Activated naive CD4-positive, alpha-beta T cell treated with anti-CD3 and anti-CD28 coated beads, Interleukin-2, amount 10 ng/mL, durations not matched to agents 7 days and 5 days (primary cell): ENCODE measurements around the gene ARHGAP24.

ENCODE experiments used
- CTCF ChIA-PET: fragments of 350-600 bp; sonication (Branson Sonifier 250); formaldehyde crosslinking; loops from one replicate; lab custom pipeline; 2021; ENCODE audit warnings: antibody characterized with exemption; lab: Charles Lee
- DNase-seq: peaks from one replicate; pipeline ENCODE4 v3.0.0-alpha.2; 2020
- H3K27ac Mint-ChIP-seq: one replicate; pipeline ENCODE4 v1.8.0; 2021; ENCODE audit warnings: mild to moderate bottlenecking, moderate library complexity, mixed read lengths
- H3K27me3 Mint-ChIP-seq: one replicate; pipeline ENCODE4 v1.8.0; 2021; ENCODE audit warnings: mild to moderate bottlenecking, mixed read lengths
- H3K36me3 Mint-ChIP-seq: one replicate; pipeline ENCODE4 v1.8.0; 2021; ENCODE audit warnings: mixed read lengths
- H3K4me1 Mint-ChIP-seq: one replicate; pipeline ENCODE4 v1.8.0; 2021; ENCODE audit warnings: mixed read lengths
- H3K4me3 Mint-ChIP-seq: one replicate; pipeline ENCODE4 v1.8.0; 2021; ENCODE audit warnings: mild to moderate bottlenecking, moderate library complexity, mixed read lengths
- H3K9me3 Mint-ChIP-seq: one replicate; pipeline ENCODE4 v1.8.0; 2021; ENCODE audit warnings: mixed read lengths

ARHGAP24 gene

DNA sequence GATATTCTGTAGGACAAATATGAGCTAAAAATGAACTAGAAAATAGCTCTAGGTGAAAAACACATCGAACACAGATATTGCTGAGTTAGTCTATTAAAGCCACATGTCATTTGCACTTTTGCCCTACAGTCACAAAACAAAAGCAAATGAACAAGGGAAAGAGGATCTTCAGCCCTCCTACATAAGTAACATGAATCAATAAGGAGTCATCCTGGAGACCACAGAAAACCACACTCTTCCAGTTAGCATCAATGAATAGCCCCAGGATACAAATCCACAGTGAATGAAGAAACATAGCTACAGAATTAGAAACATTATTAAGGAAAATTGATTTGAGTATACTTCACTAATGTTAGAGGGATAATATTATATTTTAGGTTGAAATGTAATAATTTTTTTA is 573.5 kb downstream of the ARHGAP24 start:
- Mint-ChIP-seq H3K4me3 (no peak overlapping the region), H3K36me3 (no peaks in the 10 kb centered on the region), H3K27me3 (no peaks in the 10 kb centered on the region), H3K4me1 (no peaks in the 10 kb centered on the region), H3K9me3 (no peaks in the 10 kb centered on the region), H3K27ac (no peak overlapping the region)
- CTCF ChIA-PET, result no interaction called here
- no peak for DNase-seq

DNA sequence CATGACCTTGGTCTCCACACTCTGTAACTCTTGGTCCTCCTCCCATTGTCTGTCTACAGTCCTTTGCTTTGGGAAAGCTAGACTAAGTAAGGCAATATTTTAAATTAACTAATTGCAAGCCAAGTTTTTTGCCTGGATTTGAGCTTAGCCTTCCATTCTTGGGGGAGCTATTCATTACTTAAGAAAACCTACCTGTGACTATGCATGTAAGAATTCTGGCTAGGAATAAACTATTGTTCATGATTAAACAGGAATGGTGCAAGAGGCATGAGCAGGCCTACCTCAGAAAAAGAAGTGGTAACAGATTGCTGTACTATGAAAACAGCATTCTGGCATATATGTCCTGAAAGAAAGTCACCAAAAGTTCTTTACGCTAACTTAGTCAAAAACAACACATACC is 575.5 kb downstream of the ARHGAP24 start:
- H3K4me3 Mint-ChIP-seq, result no peak overlapping the region
- H3K36me3 Mint-ChIP-seq, result no peaks in the 10 kb centered on the region
- no peak for DNase-seq
- CTCF ChIA-PET, result no interaction called here
- H3K27me3 Mint-ChIP-seq, result no peaks in the 10 kb centered on the region
- no peaks in the 10 kb centered on the region for H3K9me3 Mint-ChIP-seq
- H3K4me1 Mint-ChIP-seq, result no peaks in the 10 kb centered on the region
- H3K27ac Mint-ChIP-seq, result no peak overlapping the region
